Coronary artery (tissue), 2 donors: Measurements from ENCODE around the gene PIR.
A peak's percentile ranks its signal among the peaks of the same experiment; 100 is the strongest.

ENCODE experiments used
- DNase-seq: peaks from one replicate; pipeline ENCODE4 v3.0.0-alpha.2; 2017; ENCODE audit warnings: low spot score
- H3K27ac ChIP-seq, 2 donors: fragments of 200-600 bp; sonication (generic); one replicate each; pipeline ENCODE4 v1.5.1; 2016 to 2019
- H3K4me3 ChIP-seq: fragments of 200-600 bp; sonication (generic); 2 replicates; pipeline ENCODE4 v1.5.1; 2016; ENCODE audit warnings: mild to moderate bottlenecking, moderate library complexity
- CTCF ChIP-seq: fragments of 200-600 bp; sonication (generic); IDR thresholded peaks from one replicate; pipeline ENCODE4 v1.5.1; 2019; ENCODE audit warnings: antibody characterized with exemption

PIR gene

GRCh38 chrX:15505101-15505500 lies 12.0 kb upstream of the PIR start:
- H3K27ac ChIP-seq = no peak overlapping the region
- TF ChIP-seq CTCF = no peak
- H3K4me3 ChIP-seq = no peak overlapping the region
- DNase-seq = no peak

- TF ChIP-seq CTCF = no peak
- Histone ChIP-seq H3K4me3 (no peak overlapping the region), H3K27ac (no peak overlapping the region)
- DNase-seq = no peak
Measured at GRCh38 chrX:15504661-15505060, 11.5 kb upstream of the PIR start.

GRCh38 chrX:15501506-15501905 lies 8.4 kb upstream of the PIR start:
- H3K27ac ChIP-seq = no peak overlapping the region
- DNase-seq = no peak
- H3K4me3 ChIP-seq = no peak overlapping the region
- TF ChIP-seq CTCF = no peak

GRCh38 chrX:15500497-15500966 lies 7.4 kb upstream of the PIR start, which contains the start of gene BMX:
Gene BMX, plus strand, starts transcription at chrX:15500807. Its CDS starts 7,547 bp downstream, at chrX:15508354.
- no peak for TF ChIP-seq CTCF
- peak within 1 kb of the TSS in 1 of 2 donors; percentile 36 for H3K27ac ChIP-seq
- no peak within 1 kb of the TSS for H3K4me3 ChIP-seq
- DNase-seq = no peak

- no peak overlapping the region for H3K27ac ChIP-seq
- no peak for DNase-seq
- no peak overlapping the region for H3K4me3 ChIP-seq
- TF ChIP-seq CTCF = no peak
Measured at GRCh38 chrX:15499976-15500375, 6.8 kb upstream of the PIR start.

GRCh38 chrX:15498741-15499140 lies 5.6 kb upstream of the PIR start:
- no peak for TF ChIP-seq CTCF
- DNase-seq = no peak
- no peak overlapping the region for H3K27ac ChIP-seq
- H3K4me3 ChIP-seq = no peak overlapping the region

GRCh38 chrX:15497865-15498264 lies 4.7 kb upstream of the PIR start:
- Histone ChIP-seq H3K27ac (no peak overlapping the region), H3K4me3 (no peak overlapping the region)
- peak; percentile 33 for TF ChIP-seq CTCF
- DNase-seq = no peak
